ENCODE measurements around the gene CPA3. TPM values are rescaled to one million over a fixed set of nuclear protein-coding genes. Genes with fewer than 3 reads are reported as not detected.

CPA3 gene
- total RNA-seq, 4 donors from 2014 or later = 5.6 to 28.8 (median 12.7) TPM

- 72 to 83% methylated on average over 2 of the region's 2 CpGs for WGBS, 2 donors (ENCODE audit: low coverage in 1 of 2)
- Histone ChIP-seq H3K27ac (no peak overlapping the region), H3K4me3 (no peak overlapping the region), H3K36me3 (no peaks in the 10 kb centered on the region), H3K9me3 (no peaks in the 10 kb centered on the region), H3K27me3 (no peaks in the 10 kb centered on the region), H3K4me1 (no peaks in the 10 kb centered on the region)
- ATAC-seq = no peak
- no peak for TF ChIP-seq POLR2A (IDR thresholded peaks at IDR 0.05)
- no peak for TF ChIP-seq POLR2AphosphoS5 (IDR thresholded peaks at IDR 0.05)
- no peak for TF ChIP-seq EP300 (IDR thresholded peaks at IDR 0.05)
- TF ChIP-seq, protein P1, sequence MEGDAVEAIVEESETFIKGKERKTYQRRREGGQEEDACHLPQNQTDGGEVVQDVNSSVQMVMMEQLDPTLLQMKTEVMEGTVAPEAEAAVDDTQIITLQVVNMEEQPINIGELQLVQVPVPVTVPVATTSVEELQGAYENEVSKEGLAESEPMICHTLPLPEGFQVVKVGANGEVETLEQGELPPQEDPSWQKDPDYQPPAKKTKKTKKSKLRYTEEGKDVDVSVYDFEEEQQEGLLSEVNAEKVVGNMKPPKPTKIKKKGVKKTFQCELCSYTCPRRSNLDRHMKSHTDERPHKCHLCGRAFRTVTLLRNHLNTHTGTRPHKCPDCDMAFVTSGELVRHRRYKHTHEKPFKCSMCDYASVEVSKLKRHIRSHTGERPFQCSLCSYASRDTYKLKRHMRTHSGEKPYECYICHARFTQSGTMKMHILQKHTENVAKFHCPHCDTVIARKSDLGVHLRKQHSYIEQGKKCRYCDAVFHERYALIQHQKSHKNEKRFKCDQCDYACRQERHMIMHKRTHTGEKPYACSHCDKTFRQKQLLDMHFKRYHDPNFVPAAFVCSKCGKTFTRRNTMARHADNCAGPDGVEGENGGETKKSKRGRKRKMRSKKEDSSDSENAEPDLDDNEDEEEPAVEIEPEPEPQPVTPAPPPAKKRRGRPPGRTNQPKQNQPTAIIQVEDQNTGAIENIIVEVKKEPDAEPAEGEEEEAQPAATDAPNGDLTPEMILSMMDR (IDR thresholded peaks at IDR 0.05) = no peak
These were observed 19.2 kb upstream of the CPA3 start for GRCh38 chr3:148845756-148846395.

GRCh38 chr3:148847351-148847750, 17.7 kb upstream of the CPA3 start:
- Histone ChIP-seq H3K9me3 (no peaks in the 10 kb centered on the region), H3K4me1 (no peaks in the 10 kb centered on the region), H3K27me3 (no peaks in the 10 kb centered on the region), H3K4me3 (no peak overlapping the region), H3K27ac (no peak overlapping the region), H3K36me3 (no peaks in the 10 kb centered on the region)
- 44 to 65% methylated on average over 1 of the region's 1 CpG for WGBS, 2 donors (ENCODE audit: low coverage in 1 of 2)
- TF ChIP-seq, protein P1 (IDR thresholded peaks at IDR 0.05) = no peak
- TF ChIP-seq EP300 (IDR thresholded peaks at IDR 0.05) (no peak), POLR2A (IDR thresholded peaks at IDR 0.05) (no peak), POLR2AphosphoS5 (IDR thresholded peaks at IDR 0.05) (no peak)
- no peak for ATAC-seq

DNA sequence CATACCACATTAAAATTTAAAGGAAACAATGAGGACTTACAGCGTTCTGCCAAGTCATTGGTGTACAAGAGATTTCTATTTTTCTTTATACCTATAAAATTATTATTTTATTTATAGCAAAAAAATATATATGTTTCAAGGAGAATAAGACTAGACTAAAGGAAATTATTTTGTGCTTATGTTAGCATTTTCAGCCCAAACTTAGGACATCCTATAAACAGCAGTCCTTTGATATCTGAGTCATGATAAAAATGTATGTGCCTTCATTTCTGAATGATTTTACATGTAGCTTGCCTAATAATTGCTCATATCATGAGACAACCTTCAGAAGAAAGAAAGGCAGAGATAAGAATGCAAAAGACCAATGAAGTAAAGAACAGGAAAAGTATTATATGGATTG, 16.7 kb upstream of the CPA3 start:
- TF ChIP-seq EP300 (IDR thresholded peaks at IDR 0.05) = no peak
- TF ChIP-seq, protein P1 (IDR thresholded peaks at IDR 0.05) = no peak
- no peak for TF ChIP-seq POLR2A (IDR thresholded peaks at IDR 0.05)
- TF ChIP-seq POLR2AphosphoS5 (IDR thresholded peaks at IDR 0.05) = no peak
- H3K4me3 ChIP-seq = no peak overlapping the region
- no peaks in the 10 kb centered on the region for H3K9me3 ChIP-seq
- H3K27me3 ChIP-seq = no peaks in the 10 kb centered on the region
- no peaks in the 10 kb centered on the region for H3K4me1 ChIP-seq
- H3K27ac ChIP-seq = no peak overlapping the region
- no peaks in the 10 kb centered on the region for H3K36me3 ChIP-seq
- 95 to 100% methylated on average over 1 of the region's 1 CpG for WGBS, 2 donors (ENCODE audit: low coverage in 1 of 2)
- ATAC-seq = no peak

- Histone ChIP-seq H3K4me1 (no peaks in the 10 kb centered on the region), H3K36me3 (no peaks in the 10 kb centered on the region), H3K4me3 (no peak overlapping the region), H3K9me3 (no peaks in the 10 kb centered on the region), H3K27ac (no peak overlapping the region), H3K27me3 (no peaks in the 10 kb centered on the region)
- TF ChIP-seq POLR2AphosphoS5 (IDR thresholded peaks at IDR 0.05) (no peak), POLR2A (IDR thresholded peaks at IDR 0.05) (no peak), EP300 (IDR thresholded peaks at IDR 0.05) (no peak)
- TF ChIP-seq, protein P1 (IDR thresholded peaks at IDR 0.05) = no peak
- 68 to 69% methylated on average over 6 to 7 of the region's 7 CpGs for WGBS, 2 donors (ENCODE audit: low coverage in 1 of 2)
- ATAC-seq = no peak
These were observed 12.7 kb upstream of the CPA3 start for GRCh38 chr3:148852271-148852992.

DNA sequence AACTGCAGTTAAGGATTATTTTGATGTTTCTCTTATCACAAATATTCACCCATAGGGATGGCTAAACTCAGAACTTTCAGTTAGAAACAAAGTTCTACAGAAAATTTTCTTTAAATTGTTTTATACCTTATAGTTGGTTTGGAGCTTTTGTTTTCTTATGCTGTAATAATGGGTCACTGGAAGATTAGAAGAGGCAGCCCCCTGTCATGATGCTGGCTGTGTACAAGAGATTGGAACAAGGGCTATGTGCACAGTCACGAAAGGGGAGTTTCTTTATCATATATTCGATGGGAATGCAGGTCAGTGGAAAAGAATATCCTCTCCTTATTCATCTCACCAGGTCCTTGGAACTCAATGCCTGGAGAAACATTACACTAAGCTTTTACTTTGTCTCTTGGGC, 12.0 kb upstream of the CPA3 start:
- TF ChIP-seq, protein P1 (IDR thresholded peaks at IDR 0.05) = no peak
- no peak for TF ChIP-seq POLR2A (IDR thresholded peaks at IDR 0.05)
- no peak for TF ChIP-seq POLR2AphosphoS5 (IDR thresholded peaks at IDR 0.05)
- no peak for TF ChIP-seq EP300 (IDR thresholded peaks at IDR 0.05)

More for the DNA sequence above, 12.0 kb upstream of the CPA3 start:
- H3K9me3 ChIP-seq = no peaks in the 10 kb centered on the region
- H3K27ac ChIP-seq = no peak overlapping the region
- no peak overlapping the region for H3K4me3 ChIP-seq
- no peak for ATAC-seq
- H3K27me3 ChIP-seq = no peaks in the 10 kb centered on the region
- 84 to 89% methylated on average over 2 of the region's 2 CpGs for WGBS, 2 donors (ENCODE audit: low coverage in 1 of 2)
- no peaks in the 10 kb centered on the region for H3K4me1 ChIP-seq
- H3K36me3 ChIP-seq = no peaks in the 10 kb centered on the region

Data from gastroesophageal sphincter (tissue), 4 donors.